ENCODE measurements around the gene FIGLA.

Gene FIGLA

GRCh38 chr2:70775141-70775540 lies 15.3 kb downstream of the FIGLA start:
- DNase-seq (ENCODE audit: low spot score), result no peak

GRCh38 chr2:70772486-70773155 lies 17.8 kb downstream of the FIGLA start:
- DNase-seq (ENCODE audit: low spot score), result no peak

GRCh38 chr2:70771446-70771845 lies 19.0 kb downstream of the FIGLA start:
- DNase-seq (ENCODE audit: low spot score), result no peak

GRCh38 chr2:70769450-70769849 lies 21.0 kb downstream of the FIGLA start:
- no peak for DNase-seq (ENCODE audit: low spot score)

GRCh38 chr2:70768590-70769085 lies 21.8 kb downstream of the FIGLA start:
- no peak for DNase-seq (ENCODE audit: low spot score)

- no peak for DNase-seq (ENCODE audit: low spot score)
These were observed 22.5 kb downstream of the FIGLA start, which contains the start of gene ADD2 for GRCh38 chr2:70767699-70768589. ADD2 (minus strand) TSS chr2:70768200; CDS start chr2:70706408, 61,792 bp downstream.

GRCh38 chr2:70767079-70767698 lies 23.3 kb downstream of the FIGLA start:
- DNase-seq (ENCODE audit: low spot score), result no peak

- no peak for DNase-seq (ENCODE audit: low spot score)
These were observed 23.9 kb downstream of the FIGLA start for GRCh38 chr2:70766357-70767078.

- DNase-seq (ENCODE audit: low spot score), result no peak
These were observed 24.9 kb downstream of the FIGLA start for GRCh38 chr2:70765507-70765906.

- DNase-seq (ENCODE audit: low spot score), result no peak
These were observed 31.0 kb downstream of the FIGLA start for GRCh38 chr2:70759446-70759845.

- no peak for DNase-seq (ENCODE audit: low spot score)
These were observed 32.5 kb downstream of the FIGLA start for GRCh38 chr2:70757966-70758365.

GRCh38 chr2:70757360-70757759 lies 33.1 kb downstream of the FIGLA start:
- DNase-seq (ENCODE audit: low spot score), result no peak

GRCh38 chr2:70756128-70756527 lies 34.3 kb downstream of the FIGLA start:
- DNase-seq (ENCODE audit: low spot score), result no peak

GRCh38 chr2:70753902-70754301 lies 36.5 kb downstream of the FIGLA start:
- DNase-seq (ENCODE audit: low spot score), result no peak

GRCh38 chr2:70753031-70753430 lies 37.4 kb downstream of the FIGLA start:
- DNase-seq (ENCODE audit: low spot score), result no peak

- no peak for DNase-seq (ENCODE audit: low spot score)
These were observed 38.0 kb downstream of the FIGLA start for GRCh38 chr2:70752396-70752795.

- DNase-seq (ENCODE audit: low spot score), result no peak
These were observed 38.6 kb downstream of the FIGLA start for GRCh38 chr2:70751881-70752280.

- no peak for DNase-seq (ENCODE audit: low spot score)
These were observed 40.1 kb downstream of the FIGLA start for GRCh38 chr2:70750320-70750719.

GRCh38 chr2:70748002-70748784 lies 42.2 kb downstream of the FIGLA start:
- no peak for DNase-seq (ENCODE audit: low spot score)

GRCh38 chr2:70747284-70747683 lies 43.2 kb downstream of the FIGLA start:
- no peak for DNase-seq (ENCODE audit: low spot score)

Measured in LoVo (cell line).